HG03064 (cell line): ENCODE data around the gene MT1X.
"Not testable (repeated sequence)": the region's sequence is repeated elsewhere in the genome, so short reads cannot be mapped to it uniquely, and the experiment has no call there.

Experiments used
- ATAC-seq: cut with Tn5 transposase; IDR thresholded peaks from one replicate; pipeline ENCODE4 v1.9.1; 2021; ENCODE audit warnings: low read depth; ENCODE audit not compliant: unreplicated experiment

Gene MT1X

DNA sequence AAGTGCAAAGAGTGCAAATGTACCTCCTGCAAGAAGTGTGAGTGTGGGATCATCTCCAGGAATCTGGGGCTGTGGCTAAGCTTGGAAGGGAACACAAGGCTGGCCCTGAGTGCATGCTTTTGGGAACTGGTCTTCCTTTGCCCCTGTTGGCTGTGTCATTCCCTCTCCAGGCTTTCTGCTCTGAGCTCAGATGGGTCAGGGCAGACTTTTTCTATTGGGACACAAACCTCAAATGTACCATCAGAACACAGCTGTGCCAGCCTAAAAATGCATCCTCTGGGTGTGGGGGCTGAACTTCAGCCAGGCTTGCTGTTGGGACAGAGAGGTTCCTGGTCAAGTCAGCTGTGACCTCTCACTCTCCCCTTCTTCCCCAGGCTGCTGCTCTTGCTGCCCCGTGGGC, 29.7 kb upstream of the MT1X start:
- ATAC-seq, result no peak

DNA sequence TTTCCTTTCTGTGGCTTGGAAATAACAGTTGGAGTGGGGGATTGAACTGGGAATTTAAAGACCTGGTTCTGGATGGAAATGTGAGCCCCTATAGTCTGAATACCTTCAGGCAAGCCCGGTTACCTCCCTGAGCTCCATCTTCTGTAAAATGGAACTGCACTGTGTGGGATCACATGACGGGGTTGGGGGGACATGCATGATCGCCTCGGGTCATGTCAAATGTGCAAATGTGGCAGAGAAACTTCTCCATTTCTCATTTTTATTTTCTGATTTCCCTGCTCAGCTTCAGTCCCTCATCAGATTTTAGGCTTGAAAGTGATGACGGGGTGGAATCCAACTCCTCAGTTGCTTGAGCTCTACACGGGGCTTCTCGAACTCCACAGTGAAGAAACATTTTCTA, 29.1 kb upstream of the MT1X start:
- ATAC-seq, result no peak

DNA sequence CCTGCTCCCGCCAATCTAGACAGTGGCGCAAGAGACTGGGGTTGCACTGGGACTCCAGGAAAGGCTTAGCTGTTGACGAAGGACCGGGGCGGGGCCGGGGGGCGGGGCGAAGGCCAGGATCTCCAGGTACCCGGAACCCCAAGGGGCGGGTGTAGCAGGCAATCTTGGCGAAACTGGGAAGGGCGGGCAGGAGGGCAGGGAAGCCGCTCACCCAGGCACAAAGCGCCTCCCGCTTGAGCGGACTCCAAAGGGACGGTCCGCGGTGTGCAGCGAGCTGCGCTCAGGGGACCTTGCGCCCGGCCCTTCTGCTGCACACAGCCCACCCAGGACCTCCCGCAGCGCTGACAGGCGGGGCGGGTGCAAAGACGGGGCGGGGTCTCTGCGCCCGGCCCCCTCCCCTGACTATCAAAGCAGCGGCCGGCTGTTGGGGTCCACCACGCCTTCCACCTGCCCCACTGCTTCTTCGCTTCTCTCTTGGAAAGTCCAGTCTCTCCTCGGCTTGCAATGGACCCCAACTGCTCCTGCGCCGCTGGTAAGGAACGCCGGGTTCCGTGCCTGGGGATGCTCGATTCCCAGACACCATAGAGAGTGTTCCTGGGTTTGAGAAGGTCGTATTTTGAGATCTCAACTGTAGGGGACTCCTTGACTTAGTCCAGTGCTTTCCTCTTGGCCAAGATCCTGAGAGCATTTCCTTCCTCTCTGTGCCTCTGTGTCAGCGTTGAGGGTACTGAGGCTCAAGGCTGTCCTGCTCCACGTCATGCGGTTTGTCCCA, 24.5 kb upstream of the MT1X start, which contains the start of gene MT1F:
Gene MT1F, plus strand, starts transcription at position 405 of the 772 bp plus-strand sequence. Its CDS starts 100 bp downstream, at position 505.
- ATAC-seq, result no peak

DNA sequence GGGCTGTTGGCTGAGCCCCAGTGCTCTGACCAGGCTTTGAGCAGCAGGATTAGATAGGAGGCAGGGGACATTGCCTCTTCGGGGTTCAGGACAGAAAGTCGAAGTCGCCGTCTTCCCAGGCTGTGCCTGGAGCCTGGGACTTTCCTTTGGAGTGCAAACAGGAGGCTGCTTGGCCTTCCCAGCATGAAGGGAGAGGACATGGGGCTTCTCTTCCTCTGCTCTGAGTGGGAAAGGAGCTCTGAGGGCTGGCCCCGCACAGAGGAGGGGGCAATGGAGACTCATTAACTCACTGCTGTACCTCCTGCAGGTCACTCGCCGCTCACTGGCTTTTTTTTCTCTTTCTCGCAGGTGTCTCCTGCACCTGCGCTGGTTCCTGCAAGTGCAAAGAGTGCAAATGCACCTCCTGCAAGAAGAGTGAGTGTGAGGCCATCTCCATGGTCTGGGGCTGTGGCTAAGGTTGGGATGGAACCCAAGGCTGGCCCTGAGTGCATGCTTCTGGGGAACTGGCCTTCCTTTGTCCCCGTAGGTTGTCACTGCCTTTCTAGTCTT, 23.9 kb upstream of the MT1X start:
- no peak for ATAC-seq

GRCh38 chr16:56662357-56663354, 19.6 kb upstream of the MT1X start:
- ATAC-seq, result no peak

DNA sequence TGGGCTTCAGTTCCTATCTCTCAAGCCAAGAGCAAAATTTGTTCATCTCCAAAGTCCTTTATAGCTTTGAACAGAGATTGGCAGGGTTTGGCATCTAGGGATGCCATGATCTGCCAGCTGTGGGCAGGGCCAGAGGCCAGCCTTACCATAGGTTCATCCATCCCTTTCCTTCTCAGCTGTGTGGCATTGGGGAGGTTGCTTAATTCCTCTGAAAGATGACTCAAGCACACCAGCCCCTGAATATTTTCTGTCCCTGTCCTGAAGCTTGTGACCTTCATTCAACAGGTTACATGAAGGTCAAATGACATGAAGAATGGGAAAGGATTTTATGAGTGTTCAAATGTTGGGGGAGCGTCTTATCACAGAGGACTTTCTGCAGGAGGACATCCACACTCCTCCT, 17.8 kb upstream of the MT1X start:
- no peak for ATAC-seq

DNA sequence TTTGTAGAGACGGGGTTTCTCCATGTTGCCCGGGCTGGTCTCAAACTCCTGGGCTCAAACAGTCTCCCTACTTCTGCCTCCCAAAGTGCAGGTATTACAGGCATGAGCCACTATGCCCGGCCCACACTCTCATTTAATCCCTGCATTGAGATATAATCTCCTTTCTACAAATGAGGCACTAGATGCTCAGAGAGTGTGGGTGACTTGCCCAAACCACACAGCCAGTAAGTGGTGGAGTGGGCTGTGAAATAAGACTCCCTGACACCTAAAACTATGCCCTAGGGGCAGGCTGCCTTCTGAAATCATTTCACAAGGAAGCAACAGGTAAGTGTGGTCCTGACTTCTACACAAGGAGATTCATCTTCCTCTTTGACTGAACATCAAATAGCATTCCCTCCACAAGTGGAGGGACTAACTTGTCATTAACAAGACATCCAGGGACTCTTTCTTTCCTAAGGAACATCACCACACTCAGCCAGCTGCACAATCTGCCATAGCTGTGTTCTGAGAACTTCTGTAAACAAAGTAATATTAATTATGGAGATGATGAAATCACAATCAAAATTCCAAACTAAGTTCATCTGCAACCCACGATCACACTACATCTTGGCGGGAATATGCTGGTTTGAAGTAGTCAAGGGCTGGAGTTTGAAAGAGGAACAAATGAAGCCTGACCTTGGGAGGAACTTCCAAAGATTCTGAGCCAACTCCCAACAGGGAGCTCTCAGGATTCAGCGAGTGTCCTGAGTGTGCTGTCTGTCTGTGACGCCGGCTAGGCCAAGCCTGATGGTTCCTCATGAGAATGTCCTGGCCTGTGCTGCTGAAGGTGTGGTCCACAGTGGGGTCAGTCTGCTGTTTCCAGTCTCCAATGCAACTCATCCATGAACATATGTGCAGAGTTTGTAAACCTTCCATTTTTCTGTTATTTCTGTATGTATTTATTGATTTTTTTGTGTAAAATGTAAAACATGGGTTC, 16.7 kb upstream of the MT1X start:
- not testable (repeated sequence) for ATAC-seq

- no peak for ATAC-seq
Observed at GRCh38 chr16:56667581-56668571, 14.4 kb upstream of the MT1X start, which contains the start of gene MT1G. Gene MT1G (minus strand): TSS chr16:56668065. CDS start chr16:56667993, 72 bp downstream.

DNA sequence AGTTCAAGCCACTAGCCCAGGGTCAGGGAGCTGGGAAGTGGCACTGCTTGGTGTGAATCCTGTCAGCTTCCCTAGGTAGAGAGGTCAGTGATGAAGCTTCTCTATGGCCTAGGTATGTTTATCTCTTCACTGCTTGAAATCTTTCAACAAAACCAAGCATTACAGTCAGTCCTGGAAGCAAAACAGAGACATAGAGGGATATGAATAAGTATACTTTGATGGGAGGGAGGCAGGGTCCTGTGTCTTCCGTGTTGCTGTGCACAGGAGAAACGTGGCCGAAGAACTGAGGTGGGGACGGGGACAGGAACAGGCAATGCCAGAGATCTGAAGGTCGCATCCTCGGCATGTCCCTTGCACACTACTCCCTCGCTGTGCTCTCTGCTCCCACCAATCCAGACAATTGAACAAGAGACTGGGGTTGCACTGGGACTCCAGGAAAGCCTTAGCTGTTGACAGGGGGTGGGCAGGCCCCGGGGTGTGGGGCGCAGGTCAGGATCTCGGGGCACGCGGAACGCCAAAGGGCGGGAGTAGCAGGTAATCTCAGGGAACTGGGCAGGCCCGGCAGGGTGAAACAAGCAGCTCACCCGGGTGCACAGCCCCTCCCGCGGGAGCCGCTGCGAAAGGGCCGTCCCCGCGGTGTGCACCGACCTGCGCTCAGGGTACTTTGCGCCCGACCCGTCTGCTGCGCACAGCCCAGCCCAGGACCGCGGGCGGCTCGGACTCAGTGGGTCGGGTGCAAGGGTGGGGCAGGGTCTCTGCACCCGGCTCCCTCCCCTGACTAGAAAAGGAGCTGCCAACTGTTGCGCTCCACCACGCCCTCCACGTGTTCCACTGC, 13.0 kb upstream of the MT1X start, which contains the start of gene MT1H:
Gene MT1H, plus strand, starts transcription at position 810 of the 835 bp plus-strand sequence. CDS start 71 bp downstream, outside the sequence.
- no peak for ATAC-seq

- no peak for ATAC-seq
Observed at GRCh38 chr16:56669840-56670619, 12.2 kb upstream of the MT1X start.

- no peak for ATAC-seq
Observed at GRCh38 chr16:56670620-56670934, 11.7 kb upstream of the MT1X start.

DNA sequence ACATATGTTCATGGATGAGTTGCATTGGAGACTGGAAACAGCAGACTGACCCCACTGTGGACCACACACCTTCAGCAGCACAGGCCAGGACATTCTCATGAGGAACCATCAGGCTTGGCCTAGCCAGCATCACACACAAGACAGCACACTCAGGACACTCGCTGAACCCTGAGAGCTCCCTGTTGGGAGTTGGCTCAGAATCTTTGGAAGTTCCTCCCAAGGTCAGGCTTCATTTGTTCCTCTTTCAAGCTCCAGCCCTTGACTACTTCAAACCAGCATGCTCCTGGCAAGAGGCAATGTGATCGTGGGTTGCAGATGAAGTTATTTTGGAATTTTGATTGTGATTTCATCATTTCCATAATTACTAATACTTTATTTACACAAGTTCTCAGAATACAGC, 10.6 kb upstream of the MT1X start:
- not testable (repeated sequence) for ATAC-seq

DNA sequence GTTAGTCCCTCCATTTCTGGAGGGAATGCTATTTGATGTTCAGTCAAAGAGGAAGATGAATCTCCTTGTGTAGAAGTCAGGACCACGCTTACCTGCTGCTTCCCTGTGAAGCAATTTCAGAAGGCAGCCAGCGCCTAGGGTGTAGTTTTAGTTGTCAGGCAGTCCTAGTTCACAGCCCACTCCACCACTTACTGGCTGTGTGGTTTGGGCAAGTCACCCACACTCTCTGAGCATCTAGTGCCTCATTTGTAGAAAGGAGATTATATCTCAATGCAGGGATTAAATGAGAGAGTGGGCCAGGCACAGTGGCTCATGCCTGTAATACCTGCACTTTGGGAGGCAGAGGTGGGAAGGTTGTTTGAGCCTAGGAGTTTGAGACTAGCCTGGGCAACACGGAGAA, 10.1 kb upstream of the MT1X start:
- ATAC-seq, result not testable (repeated sequence)

DNA sequence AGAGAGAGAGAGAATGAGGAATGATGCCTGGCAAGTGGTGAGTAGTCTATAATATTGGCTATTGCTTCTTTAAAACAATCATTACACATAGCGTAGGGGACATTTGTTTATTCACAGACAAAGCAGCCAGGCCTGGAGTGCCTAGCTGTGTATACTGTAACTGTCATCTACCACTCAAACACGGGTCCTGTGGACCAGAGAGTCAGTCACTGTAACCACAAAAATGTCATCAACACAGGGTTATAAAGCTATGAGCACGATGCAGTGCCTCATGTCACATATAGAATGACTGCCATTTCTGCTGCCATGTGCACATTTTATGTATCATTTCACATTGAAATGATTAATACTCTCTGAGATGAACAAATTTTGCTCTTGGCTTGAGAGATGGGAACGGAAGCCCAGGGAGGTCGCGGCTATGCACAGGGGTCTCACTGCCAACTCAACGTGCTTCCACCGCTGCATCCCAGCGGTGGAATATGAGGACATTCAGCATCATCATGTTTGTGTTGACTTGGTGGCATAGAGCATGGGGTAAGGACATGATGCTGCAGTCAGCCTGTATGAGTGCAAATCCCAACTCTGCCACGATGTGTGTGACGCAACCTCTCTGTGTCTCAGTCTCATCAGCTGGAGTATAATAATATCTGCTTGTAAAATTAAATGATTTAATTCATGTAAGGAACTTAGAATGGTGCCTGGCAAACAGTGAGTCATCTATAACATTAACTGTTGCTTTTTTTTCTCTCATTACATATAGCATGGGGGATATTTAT, 9.3 kb upstream of the MT1X start:
- ATAC-seq, result no peak

- ATAC-seq, result no peak
Observed at GRCh38 chr16:56673921-56674320, 8.3 kb upstream of the MT1X start.

DNA sequence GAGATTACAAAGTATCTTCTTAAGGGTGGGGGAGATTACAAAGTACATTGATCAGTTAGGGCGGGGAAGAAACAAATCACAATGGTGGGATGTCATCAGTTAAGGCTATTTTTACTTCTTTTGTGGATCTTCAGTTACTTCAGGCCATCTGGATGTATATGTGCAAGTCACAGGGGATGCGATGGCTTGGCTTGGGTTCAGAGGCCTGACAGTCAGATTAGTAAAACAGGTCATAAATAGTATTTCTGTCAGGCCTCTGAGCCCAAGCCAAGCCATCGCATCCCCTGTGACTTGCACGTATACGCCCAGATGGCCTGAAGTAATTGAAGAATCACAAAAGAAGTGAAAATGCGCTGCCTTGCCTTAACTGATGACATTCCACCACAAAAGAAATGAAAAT, 7.7 kb upstream of the MT1X start:
- not testable (repeated sequence) for ATAC-seq
